ENCODE measurements around the gene ADAMTSL2. TPM values are rescaled to one million over a fixed set of nuclear protein-coding genes. Genes with fewer than 3 reads are reported as not detected.

ADAMTSL2 gene
- total and polyA plus RNA-seq, 2 of the 13 experiments (the other 11 are each of a cell fraction or from before 2014, with no cell fraction given) = 1.9 to 3.8 TPM

- TF ChIP-seq ZHX1 (CRISPR knock-in tag; IDR thresholded peaks at IDR 0.05; ENCODE audit: low read depth) = no peak
- no peak for TF ChIP-seq PRMT3 (CRISPR knock-in tag; IDR thresholded peaks at IDR 0.05; ENCODE audit: borderline replicate concordance, low read depth)
- no peak for TF ChIP-seq NFYB (CRISPR knock-in tag; IDR thresholded peaks at IDR 0.05)
- no peak for TF ChIP-seq TBP (CRISPR knock-in tag; IDR thresholded peaks at IDR 0.05)
- no peak for TF ChIP-seq ZBTB49 (CRISPR knock-in tag; IDR thresholded peaks at IDR 0.05; ENCODE audit: borderline replicate concordance)
- no peak for TF ChIP-seq ELF1 (CRISPR knock-in tag; IDR thresholded peaks at IDR 0.05)
- TF ChIP-seq HNRNPK (IDR thresholded peaks at IDR 0.05; ENCODE audit: low read depth, low read length, poor library complexity, severe bottlenecking) = peak; percentile 79
- TF ChIP-seq ZNF407 (CRISPR knock-in tag; IDR thresholded peaks at IDR 0.05; ENCODE audit: not compliant biosample characterization) = no peak
- TF ChIP-seq ISL2 (CRISPR knock-in tag; IDR thresholded peaks at IDR 0.05) = 0 out of 2 replicates have a peak, but pooled peaks have one; percentile 20
- no peak for TF ChIP-seq ZNF639 (CRISPR knock-in tag; conservative IDR thresholded peaks at IDR 0.05)
- no peak for TF ChIP-seq NRL (CRISPR knock-in tag; IDR thresholded peaks at IDR 0.05; ENCODE audit: borderline replicate concordance)
- TF ChIP-seq SP140L (CRISPR knock-in tag; IDR thresholded peaks at IDR 0.05; ENCODE audit: borderline replicate concordance) = no peak
Measured at GRCh38 chr9:133534346-133535291, at the start of gene ADAMTSL2 (continued).
